HG02852 (cell line): ENCODE results near the gene ZNF629.

Experiments
- ATAC-seq: cut with Tn5 transposase; IDR thresholded peaks from one replicate; pipeline ENCODE4 v1.9.1; 2021; ENCODE audit warnings: mild to moderate bottlenecking, moderate library complexity; ENCODE audit not compliant: unreplicated experiment

ZNF629 gene

GRCh38 chr16:30767767-30768465 lies 19.1 kb downstream of the ZNF629 start:
- no peak for ATAC-seq

GRCh38 chr16:30766933-30767284 lies 20.1 kb downstream of the ZNF629 start:
- ATAC-seq: no peak

- no peak for ATAC-seq
These were observed 20.6 kb downstream of the ZNF629 start for GRCh38 chr16:30766206-30766932.

- no peak for ATAC-seq
These were observed 22.1 kb downstream of the ZNF629 start for GRCh38 chr16:30764816-30765465.

- no peak for ATAC-seq
These were observed 22.9 kb downstream of the ZNF629 start for GRCh38 chr16:30764086-30764485.

- ATAC-seq: no peak
These were observed 23.8 kb downstream of the ZNF629 start for GRCh38 chr16:30762991-30763725.

- peak; percentile 87 for ATAC-seq
These were observed 24.8 kb downstream of the ZNF629 start, which contains the start of the genes CFAP119 and RNF40 for GRCh38 chr16:30761928-30762902. Gene CFAP119 (minus strand): TSS chr16:30762062. CDS start chr16:30761748, 314 bp downstream. Gene RNF40 (plus strand): TSS chr16:30762322. CDS start chr16:30762546, 224 bp downstream.

GRCh38 chr16:30761427-30761927 lies 25.5 kb downstream of the ZNF629 start:
- peak; percentile 27 for ATAC-seq

GRCh38 chr16:30760577-30761426 lies 26.2 kb downstream of the ZNF629 start:
- ATAC-seq: no peak

- no peak for ATAC-seq
These were observed 26.9 kb downstream of the ZNF629 start for GRCh38 chr16:30760001-30760559.

- no peak for ATAC-seq
These were observed 28.0 kb downstream of the ZNF629 start for GRCh38 chr16:30758988-30759491.

GRCh38 chr16:30757316-30757715 lies 29.7 kb downstream of the ZNF629 start:
- no peak for ATAC-seq

- ATAC-seq: no peak
These were observed 30.3 kb downstream of the ZNF629 start for GRCh38 chr16:30756781-30757100.

GRCh38 chr16:30755955-30756780 lies 30.8 kb downstream of the ZNF629 start:
- no peak for ATAC-seq

- no peak for ATAC-seq
These were observed 33.4 kb downstream of the ZNF629 start for GRCh38 chr16:30753596-30753995.

GRCh38 chr16:30750876-30751465 lies 36.0 kb downstream of the ZNF629 start:
- no peak for ATAC-seq

GRCh38 chr16:30750201-30750600 lies 36.8 kb downstream of the ZNF629 start:
- ATAC-seq: no peak
